Ovary (tissue), 9 donors: ENCODE results near the gene NKX2-3. TPM values are rescaled to one million over a fixed set of nuclear protein-coding genes. Genes with fewer than 3 reads are reported as not detected.

ENCODE experiments used
- DNase-seq, 5 donors: peaks; one replicate each; pipeline ENCODE4 v3.0.0-alpha.2; 2019 to 2020
- H3K27ac ChIP-seq, 2 donors: fragments of 200-600 bp; one replicate each; pipeline versions ENCODE4 v1.5.1 to v1.8.0; 2019 to 2022
- H3K27me3 ChIP-seq: fragments of 200-600 bp; one replicate; pipeline ENCODE4 v1.8.0; 2022
- H3K36me3 ChIP-seq: fragments of 200-600 bp; sonication (generic); one replicate; pipeline ENCODE4 v1.5.1; 2019
- H3K4me1 ChIP-seq: one replicate; pipeline ENCODE4 v1.8.1; 2013; ENCODE audit warnings: mild to moderate bottlenecking, moderate library complexity; ENCODE audit not compliant: insufficient read depth
- H3K4me3 ChIP-seq: fragments of 200-600 bp; sonication (generic); one replicate; pipeline ENCODE4 v1.5.1; 2017
- H3K9me3 ChIP-seq, 2 donors: fragments of 200-600 bp in 1 of 2; sonication (generic) in 1 of 2; one replicate each; pipeline versions ENCODE4 v1.5.1 to v1.8.1; 2013 to 2019; ENCODE audit warnings: mild to moderate bottlenecking in 1 of 2, moderate library complexity in 1 of 2
- EP300 ChIP-seq: sonication (generic); formaldehyde crosslinking; IDR thresholded peaks from one replicate; pipeline ENCODE4 v1.6.1; 2017; ENCODE audit warnings: antibody characterized with exemption
- POLR2A ChIP-seq: fragments of 450-650 bp; IDR thresholded peaks from one replicate; pipeline ENCODE4 v1.6.1; 2017; ENCODE audit warnings: antibody characterized with exemption, mild to moderate bottlenecking, moderate library complexity
- WGBS, 3 donors: extraction: QIAGEN DNeasy Blood & Tissue Kit in 1 of 3; methylation state at CpG; one replicate each; pipeline versions ENCODE4 v1.1.5 to v1.1.7; 2013 to 2017; 5-methylcytosine and 5-hydroxymethylcytosine counted together
- intact Hi-C, 4 donors: fragments of 100-400 bp; cut with DNase I; formaldehyde crosslinking; loops; one replicate each; pipeline versions ENCODE4 v1.11.0 to v1.15.1; 2022 to 2023
- polyA plus RNA-seq, 2 donors: library from polyadenylated mRNA; stranded (reverse); fragments of 200-250 nt in 1 of 2; fragments of 350-450 nt in 1 of 2; fragmentation: Illumina TruSeq in 1 of 2; extraction: RNeasy Lipid Tissue Mini Kit (QIAGEN cat#74804) in 1 of 2; gene quantifications; one replicate each; pipeline ENCODE4 v1.2.3, GENCODE V29; 2013 to 2014
- total RNA-seq, 7 donors: library from RNA; depleted of rRNA in 2 of 7; stranded (reverse); fragments of >200 nt in 2 of 7; fragmentation: NEBNext Ultra II Directional in 3 of 7; extraction: Animal tissue kit (Norgen Biotek cat#: 25700) in 3 of 7; gene quantifications; one replicate each; pipeline versions ENCODE4 v1.1.0 to v1.2.4, GENCODE V29; 2016 to 2023
- TF ChIP-seq, protein P1 (sequence below), 3 donors: fragments of 450-650 bp in 2 of 3; fragments of 200-600 bp in 1 of 3; IDR thresholded peaks; one replicate each; pipeline versions ENCODE4 v1.5.1 to v1.8.0; 2016 to 2022; ENCODE audit warnings: antibody characterized with exemption in 3 of 3, mild to moderate bottlenecking in 1 of 3
- donor health status: DM: no; HTN: no; CAD: no; lungs with moderate emphysema.
- donor health status: DM: no; HTN: no; CAD: no.
- donor health status: Bipolar disorder and iron deficiency.
- donor health status: DM: yes; HTN: yes; CAD: no.
- donor health status: DM: no; HTN: no; CAD: no.
- donor health status: DM: yes; HTN: yes; CAD: no.

The NKX2-3 gene
- total and polyA plus RNA-seq, 9 donors, result 0.07 to 0.18 (median 0.12) TPM; not detected in 6

DNA sequence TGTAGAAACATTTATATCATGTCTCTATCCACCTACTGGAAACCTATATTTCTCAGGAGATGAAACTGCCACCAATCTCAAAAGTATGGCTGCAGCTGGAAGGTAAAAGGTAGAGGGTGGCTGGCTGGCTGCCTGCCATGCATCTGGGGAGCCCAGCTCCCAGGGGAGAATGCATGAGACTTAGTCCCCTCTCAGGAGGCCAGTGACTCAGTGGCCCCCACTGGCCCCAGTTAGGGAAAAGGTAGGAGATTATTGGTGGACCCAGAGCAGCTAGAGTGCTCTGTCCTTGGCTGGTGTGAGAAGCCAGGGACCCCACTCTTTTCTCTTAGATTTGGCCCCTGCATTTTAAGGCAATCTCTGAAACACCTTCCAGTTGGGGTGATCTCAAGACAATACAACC lies 6.8 kb upstream of the NKX2-3 start:
- intact Hi-C loops, result no loop called here
- Histone ChIP-seq H3K36me3 (no peaks in the 10 kb centered on the region), H3K27me3 (peaks cover 3% of the 10 kb centered on the region), H3K4me1 (no peaks in the 10 kb centered on the region), H3K27ac (no peak overlapping the region), H3K9me3 (peaks cover 0 to 6% of the 10 kb centered on the region in 2 donors), H3K4me3 (no peak overlapping the region)
- TF ChIP-seq EP300, result no peak
- TF ChIP-seq, protein P1, sequence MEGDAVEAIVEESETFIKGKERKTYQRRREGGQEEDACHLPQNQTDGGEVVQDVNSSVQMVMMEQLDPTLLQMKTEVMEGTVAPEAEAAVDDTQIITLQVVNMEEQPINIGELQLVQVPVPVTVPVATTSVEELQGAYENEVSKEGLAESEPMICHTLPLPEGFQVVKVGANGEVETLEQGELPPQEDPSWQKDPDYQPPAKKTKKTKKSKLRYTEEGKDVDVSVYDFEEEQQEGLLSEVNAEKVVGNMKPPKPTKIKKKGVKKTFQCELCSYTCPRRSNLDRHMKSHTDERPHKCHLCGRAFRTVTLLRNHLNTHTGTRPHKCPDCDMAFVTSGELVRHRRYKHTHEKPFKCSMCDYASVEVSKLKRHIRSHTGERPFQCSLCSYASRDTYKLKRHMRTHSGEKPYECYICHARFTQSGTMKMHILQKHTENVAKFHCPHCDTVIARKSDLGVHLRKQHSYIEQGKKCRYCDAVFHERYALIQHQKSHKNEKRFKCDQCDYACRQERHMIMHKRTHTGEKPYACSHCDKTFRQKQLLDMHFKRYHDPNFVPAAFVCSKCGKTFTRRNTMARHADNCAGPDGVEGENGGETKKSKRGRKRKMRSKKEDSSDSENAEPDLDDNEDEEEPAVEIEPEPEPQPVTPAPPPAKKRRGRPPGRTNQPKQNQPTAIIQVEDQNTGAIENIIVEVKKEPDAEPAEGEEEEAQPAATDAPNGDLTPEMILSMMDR (IDR thresholded peaks at IDR 0.05), result no peak
- TF ChIP-seq POLR2A, result no peak
- DNase-seq, result no peak

DNA sequence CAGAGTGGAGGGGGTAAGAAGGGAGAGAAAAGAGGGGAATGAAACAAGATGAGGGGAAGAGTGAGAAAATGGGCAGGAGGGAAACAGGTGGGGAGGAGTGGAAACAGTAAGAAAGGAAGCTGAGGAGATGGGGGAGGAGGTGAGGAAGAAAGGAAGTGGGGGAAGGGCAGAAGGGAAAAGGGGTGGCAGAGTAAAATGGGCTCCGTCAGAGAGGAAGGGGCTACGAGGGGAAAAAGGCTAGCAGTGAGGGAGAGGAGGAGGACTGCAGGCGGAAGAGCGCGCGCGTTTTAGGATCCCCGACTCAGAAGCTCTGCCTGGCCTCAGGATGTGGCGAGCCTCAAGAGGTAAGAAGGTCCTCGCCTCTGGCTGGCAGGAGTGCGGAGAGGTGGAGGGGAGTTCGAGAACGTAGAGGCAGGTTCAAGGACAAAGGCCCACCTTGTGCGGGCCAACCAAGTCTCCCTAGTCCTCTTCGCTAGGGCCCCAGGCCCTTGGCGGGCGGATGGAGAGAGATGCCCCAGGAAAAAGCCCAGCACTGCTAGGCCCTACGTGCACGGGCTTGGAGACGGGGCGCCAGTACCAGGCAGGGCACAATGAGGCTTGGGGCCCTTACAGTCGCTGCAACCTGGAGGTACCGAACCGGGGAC lies 5.8 kb upstream of the NKX2-3 start:
- DNase-seq, result no peak
- peaks cover 0 to 6% of the 10 kb centered on the region in 2 donors for H3K9me3 ChIP-seq
- peaks cover 3% of the 10 kb centered on the region for H3K27me3 ChIP-seq
- intact Hi-C loops, result no loop called here
- no peaks in the 10 kb centered on the region for H3K36me3 ChIP-seq
- no peaks in the 10 kb centered on the region for H3K4me1 ChIP-seq
- TF ChIP-seq, protein P1 (IDR thresholded peaks at IDR 0.05), result no peak
- TF ChIP-seq EP300 (no peak), POLR2A (no peak)
- WGBS, 3 donors, result 18 to 23% (median 19%) methylated on average over 24 of the region's 24 CpGs
- H3K4me3 ChIP-seq, result no peak overlapping the region
- H3K27ac ChIP-seq, result no peak overlapping the region

DNA sequence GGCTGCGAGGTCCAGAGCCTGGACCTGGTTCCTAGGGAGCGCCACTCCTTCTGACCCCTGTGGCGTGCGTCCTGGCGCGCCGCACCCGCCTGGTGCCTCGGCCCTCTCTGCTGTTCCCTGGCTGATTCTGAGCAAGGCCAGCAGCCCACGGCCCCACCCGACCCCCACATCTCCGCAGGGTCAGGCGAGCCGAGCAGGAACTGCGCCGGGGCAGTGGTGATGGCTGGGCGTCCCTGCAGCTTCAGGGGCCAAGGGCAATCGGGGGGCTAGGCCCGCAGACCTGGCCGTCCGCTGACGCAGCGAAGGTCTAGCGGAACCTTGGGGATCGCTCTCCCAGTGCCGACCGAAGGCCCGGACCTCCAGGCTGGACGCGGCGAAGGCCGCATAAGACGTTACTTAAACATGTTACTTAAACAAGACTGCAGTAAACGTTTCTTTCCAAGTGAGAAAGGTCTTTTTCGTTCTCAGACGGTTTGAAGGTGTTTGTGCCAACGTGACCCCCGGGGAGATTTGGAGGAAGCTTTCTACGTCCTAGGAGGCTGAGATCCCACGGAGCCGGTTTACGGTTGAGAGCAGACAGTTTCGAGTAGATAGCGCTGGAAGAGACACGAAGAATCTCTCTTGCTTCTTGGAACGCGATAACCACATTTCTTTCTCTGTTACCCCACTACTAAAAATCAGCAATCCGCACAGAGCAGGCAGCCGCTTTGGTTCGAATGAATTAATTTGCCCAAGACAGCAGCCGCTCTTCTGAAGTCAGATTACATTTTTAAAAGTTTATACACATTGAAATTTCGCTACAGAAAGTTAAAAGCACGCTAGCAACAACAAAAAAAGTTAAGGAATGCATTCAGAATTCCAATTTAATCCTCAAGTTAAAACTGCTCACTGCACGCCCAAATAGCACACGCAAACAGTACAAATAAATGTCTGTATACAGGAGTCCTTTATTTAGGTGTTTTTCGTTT lies 4.9 kb upstream of the NKX2-3 start:
- no peaks in the 10 kb centered on the region for H3K36me3 ChIP-seq
- H3K4me1 ChIP-seq, result no peaks in the 10 kb centered on the region
- no peak overlapping the region for H3K4me3 ChIP-seq
- no peak for TF ChIP-seq POLR2A
- intact Hi-C loops, result no loop called here
- WGBS, 3 donors, result 9 to 14% (median 13%) methylated on average over 43 to 56 of the region's 56 CpGs
- H3K27me3 ChIP-seq, result peaks cover 3% of the 10 kb centered on the region
- H3K27ac ChIP-seq, result no peak overlapping the region
- peaks cover 0 to 6% of the 10 kb centered on the region in 2 donors for H3K9me3 ChIP-seq
- no peak for DNase-seq

DNA sequence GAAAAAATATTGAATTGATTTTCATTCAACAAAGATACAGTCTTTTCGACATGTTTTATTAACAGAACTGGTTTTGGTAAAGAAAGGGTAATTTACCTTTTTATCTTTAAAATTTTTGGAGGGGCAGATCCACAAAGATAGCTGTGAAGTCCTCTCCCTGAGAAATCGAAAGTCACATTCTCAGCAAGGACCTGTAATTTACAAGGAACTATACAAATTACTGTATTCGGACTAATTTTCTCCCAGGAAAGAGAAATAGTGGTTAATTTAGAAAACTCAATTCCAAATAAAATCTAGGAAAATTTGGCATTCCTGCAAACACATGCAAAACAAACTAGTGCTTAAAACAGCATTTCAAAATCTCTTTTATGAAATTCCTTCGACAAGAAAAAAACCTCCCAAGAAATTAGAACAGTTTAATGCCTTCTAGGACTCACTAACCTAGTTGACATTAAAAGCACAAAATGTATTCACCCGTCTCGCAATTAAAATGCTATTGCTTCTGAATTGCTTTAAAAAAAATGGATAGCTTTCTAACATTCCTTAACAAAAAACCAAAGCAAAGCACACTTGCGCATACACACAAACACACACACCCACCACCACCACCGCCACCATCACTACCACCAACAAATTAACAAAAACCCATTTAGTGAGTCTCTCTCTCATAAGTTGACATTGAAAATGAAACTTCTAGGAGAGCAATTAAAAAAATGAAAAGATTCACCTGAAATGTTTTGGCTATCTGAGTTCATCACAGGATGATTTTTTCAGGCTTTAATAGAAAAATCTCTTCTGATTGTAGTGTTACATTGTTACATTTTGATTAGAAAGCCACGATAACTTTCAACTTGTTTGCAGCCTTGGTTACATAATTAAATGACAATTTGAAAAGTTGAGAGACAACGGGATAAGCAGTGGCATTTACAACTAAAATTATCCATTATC lies 4.0 kb upstream of the NKX2-3 start:
- no peaks in the 10 kb centered on the region for H3K4me1 ChIP-seq
- 15 to 21% (median 18%) methylated on average over 10 of the region's 10 CpGs for WGBS, 3 donors
- DNase-seq, result no peak
- no peak overlapping the region for H3K4me3 ChIP-seq
- TF ChIP-seq, protein P1 (IDR thresholded peaks at IDR 0.05), result no peak
- TF ChIP-seq EP300, result no peak
- TF ChIP-seq POLR2A, result no peak
- H3K27me3 ChIP-seq, result peaks cover 3% of the 10 kb centered on the region
- intact Hi-C loops, result no loop called here
- peaks cover 0 to 6% of the 10 kb centered on the region in 2 donors for H3K9me3 ChIP-seq
- no peaks in the 10 kb centered on the region for H3K36me3 ChIP-seq
- no peak overlapping the region for H3K27ac ChIP-seq
